ENCODE data around the gene AIRE. TPM values are rescaled to one million over a fixed set of nuclear protein-coding genes. Genes with fewer than 3 reads are reported as not detected.

Gene AIRE
- total RNA-seq, 2 experiments from 2014 or later: not detected

- ChIA-PET POLR2A (no interaction called here), CTCF (no interaction called here)
Measured at GRCh38 chr21:44317241-44317782, 31.6 kb downstream of the AIRE start.

- ChIA-PET CTCF (no interaction called here), POLR2A (no interaction called here)
Measured at GRCh38 chr21:44317871-44318270, 32.2 kb downstream of the AIRE start.

GRCh38 chr21:44318489-44319285 lies 33.0 kb downstream of the AIRE start:
- POLR2A ChIA-PET: no interaction called here

GRCh38 chr21:44319407-44320065 lies 33.9 kb downstream of the AIRE start:
- ChIA-PET CTCF (no interaction called here), POLR2A (no interaction called here)

More at GRCh38 chr21:44318489-44319285, 33.0 kb downstream of the AIRE start:
- CTCF ChIA-PET: no interaction called here

GRCh38 chr21:44320847-44321246 lies 35.2 kb downstream of the AIRE start:
- CTCF ChIA-PET: no interaction called here
- POLR2A ChIA-PET: no interaction called here

GRCh38 chr21:44321846-44322450 lies 36.3 kb downstream of the AIRE start:
- ChIA-PET POLR2A (no interaction called here), CTCF (interaction anchor here (1.4 kb wide), 1 partner anchor 16 kb away, joined by 3 read pairs; no protein-coding TSS in a partner anchor)

- POLR2A ChIA-PET: no interaction called here
- CTCF ChIA-PET: interaction anchor here (1.4 kb wide), 1 partner anchor 15 kb away, joined by 3 read pairs; no protein-coding TSS in a partner anchor
Measured at GRCh38 chr21:44322621-44323325, 37.1 kb downstream of the AIRE start.

- ChIA-PET POLR2A (no interaction called here), CTCF (no interaction called here)
Measured at GRCh38 chr21:44323591-44323990, 37.9 kb downstream of the AIRE start.

GRCh38 chr21:44324106-44324853 lies 38.6 kb downstream of the AIRE start:
- ChIA-PET POLR2A (no interaction called here), CTCF (no interaction called here)

- CTCF ChIA-PET: no interaction called here
- POLR2A ChIA-PET: no interaction called here
Measured at GRCh38 chr21:44324854-44325107, 39.1 kb downstream of the AIRE start.

- POLR2A ChIA-PET: no interaction called here
Measured at GRCh38 chr21:44325386-44326271, 40.0 kb downstream of the AIRE start.

GRCh38 chr21:44326272-44326647 lies 40.6 kb downstream of the AIRE start:
- CTCF ChIA-PET: no interaction called here
- POLR2A ChIA-PET: no interaction called here

More at GRCh38 chr21:44325386-44326271, 40.0 kb downstream of the AIRE start:
- CTCF ChIA-PET: no interaction called here

GRCh38 chr21:44326716-44327602 lies 41.3 kb downstream of the AIRE start:
- POLR2A ChIA-PET: no interaction called here
- CTCF ChIA-PET: no interaction called here

- ChIA-PET POLR2A (interaction anchor here (0.6 kb wide), 1 partner anchor 306 kb away, joined by 4 read pairs; no protein-coding TSS in a partner anchor), CTCF (no interaction called here)
Measured at GRCh38 chr21:44327603-44327974, 41.9 kb downstream of the AIRE start.

GRCh38 chr21:44328242-44328895 lies 42.7 kb downstream of the AIRE start:
- CTCF ChIA-PET: no interaction called here
- POLR2A ChIA-PET: interaction anchor here (0.6 kb wide), 1 partner anchor 306 kb away, joined by 4 read pairs; no protein-coding TSS in a partner anchor

GRCh38 chr21:44329086-44329889 lies 43.6 kb downstream of the AIRE start:
- ChIA-PET POLR2A (no interaction called here), CTCF (no interaction called here)
